ENCODE data around the gene ZNF615.
A peak's percentile ranks its signal among the peaks of the same experiment; 100 is the strongest.
"Not testable (repeated sequence)": the region's sequence is repeated elsewhere in the genome, so short reads cannot be mapped to it uniquely, and the experiment has no call there.

ZNF615 gene

GRCh38 chr19:52007806-52008557 is at the start of gene ZNF615:
Gene ZNF615 (minus strand): TSS chr19:52008211. CDS start chr19:52003711, 4,500 bp downstream.
- DNase-seq: peak; percentile 86 to 87

GRCh38 chr19:52056480-52056879 is 48.5 kb upstream of the ZNF615 start:
- DNase-seq: not testable (repeated sequence)

- DNase-seq: not testable (repeated sequence)
Measured at GRCh38 chr19:52051736-52052135, 43.7 kb upstream of the ZNF615 start.

GRCh38 chr19:52048555-52049501 is 40.8 kb upstream of the ZNF615 start, which contains the start of gene ZNF432:
Gene ZNF432 (minus strand): TSS chr19:52048838. CDS start chr19:52046868, 1,970 bp downstream.
- peak; percentile 81 to 83 for DNase-seq

GRCh38 chr19:52039169-52039568 is 31.2 kb upstream of the ZNF615 start:
- no peak for DNase-seq

GRCh38 chr19:52034051-52034728 is 26.2 kb upstream of the ZNF615 start:
- no peak for DNase-seq

- DNase-seq: no peak
Measured at GRCh38 chr19:52028780-52029123, 20.7 kb upstream of the ZNF615 start.

GRCh38 chr19:52028027-52028779 is 20.2 kb upstream of the ZNF615 start, which contains the start of gene ZNF614:
Gene ZNF614 (minus strand): TSS chr19:52028379. CDS start chr19:52025745, 2,634 bp downstream.
- DNase-seq: peak; percentile 77 to 84

- DNase-seq: not testable (repeated sequence)
Measured at GRCh38 chr19:52026255-52026990, 18.4 kb upstream of the ZNF615 start.

GRCh38 chr19:52024478-52024877 is 16.5 kb upstream of the ZNF615 start:
- DNase-seq: not testable (repeated sequence)

GRCh38 chr19:52022193-52022592 is 14.2 kb upstream of the ZNF615 start:
- no peak for DNase-seq

GRCh38 chr19:52020506-52020905 is 12.5 kb upstream of the ZNF615 start:
- no peak for DNase-seq

- DNase-seq: no peak
Measured at GRCh38 chr19:52010674-52011073, 2.7 kb upstream of the ZNF615 start.

- no peak for DNase-seq
Measured at GRCh38 chr19:52007451-52007805, 583 bp downstream of the ZNF615 start.

GRCh38 chr19:51994048-51994644 is 13.9 kb downstream of the ZNF615 start:
- DNase-seq: no peak

- DNase-seq: no peak
Measured at GRCh38 chr19:51993422-51993821, 14.6 kb downstream of the ZNF615 start.

- DNase-seq: peak; percentile 84 to 85
Measured at GRCh38 chr19:51986309-51987291, 21.4 kb downstream of the ZNF615 start, which contains the start of gene ZNF350. Gene ZNF350 (minus strand): TSS chr19:51986840. CDS start chr19:51974360, 12,480 bp downstream.

- DNase-seq: no peak
Measured at GRCh38 chr19:51983361-51983760, 24.6 kb downstream of the ZNF615 start.

- not testable (repeated sequence) for DNase-seq
Measured at GRCh38 chr19:51980926-51981325, 27.1 kb downstream of the ZNF615 start.
